ENCODE measurements around the gene HADH. TPM values are rescaled to one million over a fixed set of nuclear protein-coding genes. Genes with fewer than 3 reads are reported as not detected.
A peak's percentile ranks its signal among the peaks of the same experiment; 100 is the strongest.

The HADH gene
- total RNA-seq (2021) = 39.8 to 46.8 TPM (median 43.8 TPM) in 3 replicates
- percentile 83 among the genes with signal in this experiment for Bru-seq, nascent RNA
- long read RNA-seq, experiment 1, full-length matches to known transcripts = 116 of 134 reads
- long read RNA-seq, experiment 1, partial matches to known transcripts = 14 of 134 reads
- long read RNA-seq, experiment 1, other reads (novel, unspliced or antisense) = 4 of 134 reads
- long read RNA-seq, experiment 2, full-length matches to known transcripts = 62 of 89 reads
- long read RNA-seq, experiment 2, partial matches to known transcripts = 11 of 89 reads
- long read RNA-seq, experiment 2, other reads (novel, unspliced or antisense) = 16 of 89 reads
- long read RNA-seq, experiment 3, transcript HADH-201 (8 exons, 1,912 nt) = major isoform, 148 of 159 reads
- long read RNA-seq, experiment 3, partial matches to known transcripts = 2 of 159 reads
- long read RNA-seq, experiment 3, other reads (novel, unspliced or antisense) = 6 of 159 reads

GRCh38 chr4:107989537-107990386, at the start of gene HADH:
Gene HADH (plus strand): TSS chr4:107989889. CDS start chr4:107989933, 44 bp downstream.
- Mint-ChIP-seq H3K27ac (0 out of 2 replicates have a peak within 1 kb of the TSS, but pooled peaks have one; percentile 53), H3K36me3 (no peaks in the 10 kb centered on the region), H3K9me3 (no peaks in the 10 kb centered on the region), H3K27me3 (ENCODE audit: low read depth) (peaks cover 9% of the 10 kb centered on the region), H3K4me3 (peak within 1 kb of the TSS; percentile 90), H3K4me1 (peaks cover 38% of the 10 kb centered on the region)
- ATAC-seq = peak; percentile 98
- peak; percentile 88 for DNase-seq (ENCODE audit: low spot score)
- ChIA-PET POLR2A (interaction anchor here (1.1 kb wide), 1 partner anchor 269 kb away, joined by 3 read pairs; no protein-coding TSS in a partner anchor), CTCF (interaction anchor here (1.1 kb wide), 1 partner anchor 29 kb away, joined by 3 read pairs; no protein-coding TSS in a partner anchor)
- TF ChIP-seq TEAD1 (CRISPR knock-in tag; IDR thresholded peaks at IDR 0.05) (peak; percentile 89; the same call in 1 of the 2 replicates), FOXP4 (CRISPR knock-in tag; IDR thresholded peaks at IDR 0.05) (peak; percentile 90), CTCF (IDR thresholded peaks at IDR 0.05) (no peak), JUN (CRISPR knock-in tag; IDR thresholded peaks at IDR 0.05) (peak; percentile 43; the same call in 1 of the 2 replicates), GRHL2 (CRISPR knock-in tag; IDR thresholded peaks at IDR 0.05; ENCODE audit: insufficient replicate concordance, severe bottlenecking) (no peak), SMAD3 (CRISPR knock-in tag; IDR thresholded peaks at IDR 0.05; ENCODE audit: borderline replicate concordance) (peak; percentile 80; the same call in 1 of the 2 replicates), ZNF138 (CRISPR knock-in tag; conservative IDR thresholded peaks at IDR 0.05) (0 out of 2 replicates have a peak, but pooled peaks have one; percentile 52), ZNF532 (CRISPR knock-in tag; IDR thresholded peaks at IDR 0.05; ENCODE audit: borderline replicate concordance) (no peak), ZNF396 (CRISPR knock-in tag; IDR thresholded peaks at IDR 0.05; ENCODE audit: borderline replicate concordance) (no peak), ZNF219 (CRISPR knock-in tag; IDR thresholded peaks at IDR 0.05; ENCODE audit: borderline replicate concordance) (peak; percentile 91), ZNF416 (CRISPR knock-in tag; IDR thresholded peaks at IDR 0.05) (no peak), HMGA2 (CRISPR knock-in tag; IDR thresholded peaks at IDR 0.05) (no peak), FOXP1 (CRISPR knock-in tag; IDR thresholded peaks at IDR 0.05; ENCODE audit: borderline replicate concordance) (peak; percentile 94; the same call in 1 of the 2 replicates), SP1 (CRISPR knock-in tag; conservative IDR thresholded peaks at IDR 0.05) (peak; percentile 75)
- TF ChIP-seq, protein P1, sequence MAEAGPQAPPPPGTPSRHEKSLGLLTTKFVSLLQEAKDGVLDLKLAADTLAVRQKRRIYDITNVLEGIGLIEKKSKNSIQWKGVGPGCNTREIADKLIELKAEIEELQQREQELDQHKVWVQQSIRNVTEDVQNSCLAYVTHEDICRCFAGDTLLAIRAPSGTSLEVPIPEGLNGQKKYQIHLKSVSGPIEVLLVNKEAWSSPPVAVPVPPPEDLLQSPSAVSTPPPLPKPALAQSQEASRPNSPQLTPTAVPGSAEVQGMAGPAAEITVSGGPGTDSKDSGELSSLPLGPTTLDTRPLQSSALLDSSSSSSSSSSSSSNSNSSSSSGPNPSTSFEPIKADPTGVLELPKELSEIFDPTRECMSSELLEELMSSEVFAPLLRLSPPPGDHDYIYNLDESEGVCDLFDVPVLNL (CRISPR knock-in tag; IDR thresholded peaks at IDR 0.05; ENCODE audit: borderline replicate concordance, low read depth) = 0 out of 2 replicates have a peak, but pooled peaks have one; percentile 39
- TF ChIP-seq, protein P2, sequence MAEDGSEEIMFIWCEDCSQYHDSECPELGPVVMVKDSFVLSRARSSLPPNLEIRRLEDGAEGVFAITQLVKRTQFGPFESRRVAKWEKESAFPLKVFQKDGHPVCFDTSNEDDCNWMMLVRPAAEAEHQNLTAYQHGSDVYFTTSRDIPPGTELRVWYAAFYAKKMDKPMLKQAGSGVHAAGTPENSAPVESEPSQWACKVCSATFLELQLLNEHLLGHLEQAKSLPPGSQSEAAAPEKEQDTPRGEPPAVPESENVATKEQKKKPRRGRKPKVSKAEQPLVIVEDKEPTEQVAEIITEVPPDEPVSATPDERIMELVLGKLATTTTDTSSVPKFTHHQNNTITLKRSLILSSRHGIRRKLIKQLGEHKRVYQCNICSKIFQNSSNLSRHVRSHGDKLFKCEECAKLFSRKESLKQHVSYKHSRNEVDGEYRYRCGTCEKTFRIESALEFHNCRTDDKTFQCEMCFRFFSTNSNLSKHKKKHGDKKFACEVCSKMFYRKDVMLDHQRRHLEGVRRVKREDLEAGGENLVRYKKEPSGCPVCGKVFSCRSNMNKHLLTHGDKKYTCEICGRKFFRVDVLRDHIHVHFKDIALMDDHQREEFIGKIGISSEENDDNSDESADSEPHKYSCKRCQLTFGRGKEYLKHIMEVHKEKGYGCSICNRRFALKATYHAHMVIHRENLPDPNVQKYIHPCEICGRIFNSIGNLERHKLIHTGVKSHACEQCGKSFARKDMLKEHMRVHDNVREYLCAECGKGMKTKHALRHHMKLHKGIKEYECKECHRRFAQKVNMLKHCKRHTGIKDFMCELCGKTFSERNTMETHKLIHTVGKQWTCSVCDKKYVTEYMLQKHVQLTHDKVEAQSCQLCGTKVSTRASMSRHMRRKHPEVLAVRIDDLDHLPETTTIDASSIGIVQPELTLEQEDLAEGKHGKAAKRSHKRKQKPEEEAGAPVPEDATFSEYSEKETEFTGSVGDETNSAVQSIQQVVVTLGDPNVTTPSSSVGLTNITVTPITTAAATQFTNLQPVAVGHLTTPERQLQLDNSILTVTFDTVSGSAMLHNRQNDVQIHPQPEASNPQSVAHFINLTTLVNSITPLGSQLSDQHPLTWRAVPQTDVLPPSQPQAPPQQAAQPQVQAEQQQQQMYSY (CRISPR knock-in tag; IDR thresholded peaks at IDR 0.05) = no peak
- TF ChIP-seq, protein P3, sequence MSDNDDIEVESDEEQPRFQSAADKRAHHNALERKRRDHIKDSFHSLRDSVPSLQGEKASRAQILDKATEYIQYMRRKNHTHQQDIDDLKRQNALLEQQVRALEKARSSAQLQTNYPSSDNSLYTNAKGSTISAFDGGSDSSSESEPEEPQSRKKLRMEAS (CRISPR knock-in tag; IDR thresholded peaks at IDR 0.05) = peak; percentile 97
